HepG2 (cell line): Measurements from ENCODE around the gene STAT6. TPM values are rescaled to one million over a fixed set of nuclear protein-coding genes. Genes with fewer than 3 reads are reported as not detected.

ENCODE experiments used
- ATAC-seq: fragments of 200-7000 bp; cut with Tn5 transposase; 3 replicates; pipeline ENCODE4 v1.9.1; 2020; ENCODE audit warnings: mild to moderate bottlenecking, moderate library complexity
- BruUV-seq: library from RNA; stranded (reverse); fragments of 400-500 nt; replicated peaks from 2 replicates; lab custom pipeline; 2021; lab: Mats Ljungman, UMichigan
- CTCF ChIA-PET: fragments of 300-600 bp; formaldehyde crosslinking; extraction: SDS; loops from one replicate; lab custom pipeline; 2021; ENCODE audit warnings: low total read pairs, inconsistent platforms, low intra/inter-chr PET ratio; lab: Yijun Ruan, JAX
- POLR2A ChIA-PET: fragments of 350-600 bp; sonication (Branson Sonifier 250); formaldehyde crosslinking; loops from one replicate; lab custom pipeline; 2020; ENCODE audit warnings: antibody characterized with exemption, inconsistent platforms; lab: Yijun Ruan, JAX
- DNase-seq: peaks from one replicate; pipeline ENCODE4 v3.0.0-alpha.2; 2015; ENCODE audit warnings: low spot score
- FAIRE-seq: peaks from 3 replicates; lab custom pipeline; 2011; peaks lifted over from hg19 to GRCh38; lab: Jason Lieb, UNC
- H2AFZ ChIP-seq: one replicate; pipeline ENCODE4 v1.6.1; 2011; ENCODE audit warnings: low read length, inconsistent platforms
- H3K27ac ChIP-seq: fragments of 300-600 bp; 3 replicates; pipeline ENCODE4 v1.8.0; 2011; ENCODE audit warnings: mixed run types, mild to moderate bottlenecking, mixed read lengths, low read length, inconsistent platforms; ENCODE audit not compliant: insufficient read depth; ENCODE audit errors: extremely low read length
- H3K27me3 ChIP-seq, 2 experiments: fragments of 200-600 bp in 1 of 2; 2 replicates in 1 of 2; 3 replicates in 1 of 2; pipeline versions ENCODE4 v1.6.0 to v1.8.0; 2011; ENCODE audit warnings: low read length in 2 of 2, mild to moderate bottlenecking in 2 of 2, moderate library complexity in 2 of 2, inconsistent platforms in 1 of 2; ENCODE audit not compliant: insufficient read depth in 2 of 2, control insufficient read depth in 1 of 2
- H3K36me3 ChIP-seq, 2 experiments: fragments of 200-600 bp in 1 of 2; replicated peaks in 1 of 2; 2 replicates in 1 of 2; 3 replicates in 1 of 2; pipeline versions ENCODE4 v1.5.1 to v1.8.0; 2011; ENCODE audit warnings: low read length in 2 of 2, inconsistent platforms in 1 of 2; ENCODE audit not compliant: insufficient read depth in 2 of 2, control insufficient read depth in 1 of 2
- H3K4me1 ChIP-seq: 2 replicates; pipeline ENCODE4 v1.5.1; 2012; ENCODE audit warnings: low read length, inconsistent platforms; ENCODE audit not compliant: insufficient read depth
- H3K4me2 ChIP-seq: 2 replicates; pipeline ENCODE4 v1.6.0; 2011; ENCODE audit warnings: low read depth, low read length, inconsistent platforms
- H3K4me3 ChIP-seq, 3 experiments: fragments of 200-600 bp in 1 of 3; sonication (generic), shearing (Covaris generic) in 1 of 3; replicated peaks in 1 of 3; 2 replicates each; pipeline ENCODE4 v1.5.1; 2011 to 2016; ENCODE audit warnings: low read length in 3 of 3, inconsistent platforms in 2 of 3, low read depth in 2 of 3, mild to moderate bottlenecking in 2 of 3, control low read depth in 1 of 3, mixed read lengths in 1 of 3; ENCODE audit not compliant: insufficient read depth in 1 of 3
- H3K79me2 ChIP-seq: one replicate; pipeline ENCODE4 v1.6.1; 2011; ENCODE audit warnings: low read length, inconsistent platforms; ENCODE audit not compliant: insufficient read depth
- H3K9ac ChIP-seq: 2 replicates; pipeline ENCODE4 v1.6.0; 2011; ENCODE audit warnings: mild to moderate bottlenecking, low read depth, low read length, inconsistent platforms; ENCODE audit not compliant: insufficient read depth
- H3K9me3 ChIP-seq: 2 replicates; pipeline ENCODE4 v1.5.1; 2012; ENCODE audit warnings: mild to moderate bottlenecking, low read length
- H4K20me1 ChIP-seq: 2 replicates; pipeline ENCODE4 v1.6.0; 2011; ENCODE audit warnings: inconsistent platforms, mild to moderate bottlenecking, low read length, moderate library complexity; ENCODE audit not compliant: insufficient read depth
- NFKB2 ChIP-seq: sonication (generic); formaldehyde crosslinking; IDR thresholded peaks from 2 replicates; pipeline ENCODE4 v1.4.0; 2020; ENCODE audit warnings: missing genetic modification reagents, borderline replicate concordance
- RXRA ChIP-seq: sonication (generic); formaldehyde crosslinking; IDR thresholded peaks from 2 replicates; pipeline ENCODE4 v1.5.1; 2020; ENCODE audit warnings: missing genetic modification reagents
- ZNF44 ChIP-seq: sonication (generic); formaldehyde crosslinking; IDR thresholded peaks from 2 replicates; pipeline ENCODE4 v1.5.1; 2020; ENCODE audit warnings: mild to moderate bottlenecking, missing genetic modification reagents
- ZNF7 ChIP-seq: IDR thresholded peaks from 2 replicates; pipeline ENCODE4 v1.6.1; 2016; ENCODE audit warnings: missing biosample characterization, missing genetic modification reagents
- WGBS: methylation state at CpG from one replicate; pipeline ENCODE4 v1.1.6; 2017; ENCODE audit warnings: low lambda C conversion rate; 5-methylcytosine and 5-hydroxymethylcytosine counted together
- in situ Hi-C: cut with HindIII; loops from 2 replicates; pipeline ENCODE4 v1.10.0; 2017; ENCODE audit warnings: low pct_unique_long_range_greater_than_20kb; ENCODE audit not compliant: extremely low pct_ligation_motif_present
- intact Hi-C: fragments of 100-400 bp; cut with micrococcal nuclease; formaldehyde crosslinking; loops from one replicate; pipeline ENCODE4 v1.10.0; 2022; ENCODE audit not compliant: unreplicated experiment
- polyA plus RNA-seq, 8 experiments: library from polyadenylated mRNA; depleted of rRNA in 3 of 8; stranded (reverse) in 7 of 8; unstranded in 1 of 8; fragments of >200 nt; fragmentation: Illumina TruSeq in 4 of 8; extraction: Trizol in 4 of 8; gene quantifications; 2 replicates each; pipeline versions ENCODE4 v1.2.1 to v1.2.3, GENCODE V29; 2011 to 2016; ENCODE audit warnings: low read depth in 4 of 8, missing spikeins in 1 of 8, mixed read lengths in 1 of 8; ENCODE audit not compliant: insufficient read depth in 1 of 8
- total RNA-seq, 5 experiments: library from RNA; depleted of rRNA; stranded (reverse); fragments of >200 nt; fragmentation: Illumina TruSeq; extraction: Trizol; gene quantifications; 2 replicates each; pipeline ENCODE4 v1.2.3, GENCODE V29; 2016; ENCODE audit warnings: low read depth in 1 of 5
- TF ChIP-seq, protein P1 (sequence below): sonication (generic); formaldehyde crosslinking; IDR thresholded peaks from 2 replicates; pipeline ENCODE4 v1.4.0; 2020; ENCODE audit warnings: mild to moderate bottlenecking, missing genetic modification reagents
- TF ChIP-seq, protein P2 (sequence below): sonication (generic); formaldehyde crosslinking; IDR thresholded peaks from 2 replicates; pipeline ENCODE4 v1.9.0; 2021; ENCODE audit warnings: missing genetic modification reagents, borderline replicate concordance
- TF ChIP-seq, protein P3 (sequence below): sonication (generic); formaldehyde crosslinking; IDR thresholded peaks from 2 replicates; pipeline ENCODE4 v1.5.1; 2020; ENCODE audit warnings: missing genetic modification reagents, mild to moderate bottlenecking, borderline replicate concordance
- TF ChIP-seq, protein P4 (sequence below): IDR thresholded peaks from 2 replicates; pipeline ENCODE4 v1.6.1; 2016; ENCODE audit warnings: missing genetic modification reagents, missing compliant biosample characterization

Gene STAT6
- total and polyA plus RNA-seq, 2 of the 13 experiments (the other 11 are each of a cell fraction or from before 2014, with no cell fraction given): 28.0 to 62.2 TPM

DNA sequence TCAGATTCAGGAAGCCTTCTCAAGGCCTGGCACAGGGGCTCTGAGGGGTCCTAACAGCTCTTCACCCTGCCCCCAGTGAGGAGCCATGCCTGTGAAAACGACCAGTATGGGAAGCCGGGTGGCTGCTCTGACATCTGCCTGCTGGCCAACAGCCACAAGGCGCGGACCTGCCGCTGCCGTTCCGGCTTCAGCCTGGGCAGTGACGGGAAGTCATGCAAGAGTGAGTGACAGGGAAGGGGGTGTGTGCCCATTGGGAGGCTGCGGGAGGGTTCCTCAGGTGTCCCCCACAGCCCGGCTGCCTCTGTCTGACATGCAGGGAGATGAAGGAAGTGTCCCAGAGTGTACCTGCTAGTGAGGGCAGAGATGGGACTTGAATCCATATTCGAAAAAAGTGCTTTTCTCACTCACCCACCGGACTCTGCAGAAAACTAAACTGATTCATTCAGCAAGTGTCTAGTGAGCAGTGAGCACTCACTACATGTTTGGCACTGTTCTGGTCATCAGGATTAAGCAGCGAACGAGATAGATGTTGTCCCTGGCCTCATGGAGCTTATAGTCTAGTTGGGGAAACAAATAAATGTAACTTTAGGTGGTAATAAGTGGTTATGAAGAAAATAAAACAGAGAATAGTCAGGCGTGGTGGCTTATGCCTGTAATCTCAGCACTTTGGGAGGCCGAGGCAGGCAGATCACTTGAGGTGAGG, 45.7 kb upstream of the STAT6 start:
- in situ Hi-C loops (no loop called here), intact Hi-C loops (no loop called here)
- Histone ChIP-seq H3K27me3 (no peaks in the 10 kb centered on the region), H3K4me3 (no peak overlapping the region), H3K27ac (no peak overlapping the region), H3K4me2 (no peak overlapping the region), H3K36me3 (peaks cover 65 to 81% of the 10 kb centered on the region in 2 experiments), H3K4me1 (peaks cover 38% of the 10 kb centered on the region), H3K79me2 (no peaks in the 10 kb centered on the region), H3K9me3 (no peaks in the 10 kb centered on the region), H4K20me1 (no peaks in the 10 kb centered on the region; the same call in 1 of the 2 replicates), H2AFZ (no peak overlapping the region), H3K9ac (no peak overlapping the region)
- 98% methylated on average over 16 of the region's 16 CpGs for WGBS
- DNase-seq: no peak
- POLR2A ChIA-PET: interaction anchor here (2.9 to 3.0 kb wide), 2 partner anchors 8 to 29 kb away, joined by 11 to 15 read pairs; partner anchors contain the start of gene LRP1
- BruUV-seq: no TSS peak
- TF ChIP-seq ZNF44 (CRISPR knock-in tag): no peak
- TF ChIP-seq, protein P1, sequence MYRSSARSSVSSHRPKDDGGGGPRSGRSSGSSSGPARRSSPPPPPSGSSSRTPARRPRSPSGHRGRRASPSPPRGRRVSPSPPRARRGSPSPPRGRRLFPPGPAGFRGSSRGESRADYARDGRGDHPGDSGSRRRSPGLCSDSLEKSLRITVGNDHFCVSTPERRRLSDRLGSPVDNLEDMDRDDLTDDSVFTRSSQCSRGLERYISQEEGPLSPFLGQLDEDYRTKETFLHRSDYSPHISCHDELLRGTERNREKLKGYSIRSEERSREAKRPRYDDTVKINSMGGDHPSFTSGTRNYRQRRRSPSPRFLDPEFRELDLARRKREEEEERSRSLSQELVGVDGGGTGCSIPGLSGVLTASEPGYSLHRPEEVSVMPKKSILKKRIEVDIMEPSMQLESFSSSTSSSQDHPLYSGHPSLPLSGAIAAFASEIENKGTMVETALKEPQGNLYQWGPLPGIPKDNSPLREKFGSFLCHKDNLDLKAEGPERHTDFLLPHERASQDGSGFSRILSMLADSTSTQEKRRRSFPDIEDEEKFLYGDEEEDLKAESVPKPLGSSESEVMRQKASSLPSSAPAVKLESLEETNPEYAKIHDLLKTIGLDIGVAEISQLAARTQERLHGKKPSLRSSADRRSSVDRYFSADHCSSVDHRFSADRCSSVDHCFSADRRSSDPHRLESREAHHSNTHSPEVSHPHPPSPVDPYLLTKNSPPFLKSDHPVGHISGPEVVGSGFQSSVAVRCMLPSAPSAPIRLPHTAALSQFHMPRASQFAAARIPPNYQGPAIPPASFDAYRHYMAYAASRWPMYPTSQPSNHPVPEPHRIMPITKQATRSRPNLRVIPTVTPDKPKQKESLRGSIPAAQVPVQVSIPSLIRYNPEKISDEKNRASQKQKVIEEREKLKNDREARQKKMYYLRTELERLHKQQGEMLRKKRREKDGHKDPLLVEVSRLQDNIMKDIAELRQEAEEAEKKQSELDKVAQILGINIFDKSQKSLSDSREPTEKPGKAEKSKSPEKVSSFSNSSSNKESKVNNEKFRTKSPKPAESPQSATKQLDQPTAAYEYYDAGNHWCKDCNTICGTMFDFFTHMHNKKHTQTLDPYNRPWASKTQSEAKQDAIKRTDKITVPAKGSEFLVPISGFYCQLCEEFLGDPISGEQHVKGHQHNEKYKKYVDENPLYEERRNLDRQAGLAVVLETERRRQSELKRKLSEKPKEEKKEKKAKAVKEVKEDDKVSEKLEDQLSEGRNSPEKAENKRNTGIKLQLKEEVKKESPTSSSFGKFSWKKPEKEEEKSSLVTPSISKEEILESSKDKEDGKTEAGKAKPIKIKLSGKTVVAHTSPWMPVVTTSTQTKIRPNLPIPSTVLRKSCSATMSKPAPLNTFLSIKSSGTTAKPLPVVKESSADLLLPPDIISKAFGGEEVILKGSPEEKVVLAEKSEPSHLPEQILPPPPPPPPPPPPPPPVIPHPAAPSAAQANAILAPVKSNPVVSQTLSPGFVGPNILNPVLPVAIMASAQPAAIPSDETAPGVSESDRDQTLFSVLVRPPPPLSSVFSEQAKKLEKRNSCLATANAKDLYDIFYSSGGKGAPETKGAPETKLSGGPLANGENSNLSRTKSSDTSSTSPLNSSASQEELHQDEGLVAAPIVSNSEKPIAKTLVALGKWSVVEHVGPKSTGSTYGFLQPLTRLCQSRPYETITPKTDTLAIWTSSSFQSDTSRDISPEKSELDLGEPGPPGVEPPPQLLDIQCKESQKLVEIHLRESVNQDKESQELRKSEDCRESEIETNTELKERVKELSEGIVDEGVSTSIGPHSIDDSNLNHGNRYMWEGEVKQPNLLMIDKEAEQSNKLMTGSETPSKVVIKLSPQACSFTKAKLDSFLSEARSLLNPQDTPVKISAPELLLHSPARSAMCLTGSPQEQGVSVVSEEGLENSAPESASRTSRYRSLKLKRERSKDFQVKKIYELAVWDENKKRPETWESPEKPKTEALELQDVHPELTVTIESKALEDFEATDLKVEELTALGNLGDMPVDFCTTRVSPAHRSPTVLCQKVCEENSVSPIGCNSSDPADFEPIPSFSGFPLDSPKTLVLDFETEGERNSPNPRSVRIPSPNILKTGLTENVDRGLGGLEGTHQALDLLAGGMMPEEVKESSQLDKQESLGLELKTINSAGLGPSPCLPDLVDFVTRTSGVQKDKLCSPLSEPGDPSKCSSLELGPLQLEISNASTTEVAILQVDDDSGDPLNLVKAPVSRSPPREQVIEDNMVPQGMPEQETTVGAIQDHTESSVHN (CRISPR knock-in tag): no peak
- no peak for TF ChIP-seq ZNF7 (CRISPR knock-in tag)
- TF ChIP-seq, protein P2, sequence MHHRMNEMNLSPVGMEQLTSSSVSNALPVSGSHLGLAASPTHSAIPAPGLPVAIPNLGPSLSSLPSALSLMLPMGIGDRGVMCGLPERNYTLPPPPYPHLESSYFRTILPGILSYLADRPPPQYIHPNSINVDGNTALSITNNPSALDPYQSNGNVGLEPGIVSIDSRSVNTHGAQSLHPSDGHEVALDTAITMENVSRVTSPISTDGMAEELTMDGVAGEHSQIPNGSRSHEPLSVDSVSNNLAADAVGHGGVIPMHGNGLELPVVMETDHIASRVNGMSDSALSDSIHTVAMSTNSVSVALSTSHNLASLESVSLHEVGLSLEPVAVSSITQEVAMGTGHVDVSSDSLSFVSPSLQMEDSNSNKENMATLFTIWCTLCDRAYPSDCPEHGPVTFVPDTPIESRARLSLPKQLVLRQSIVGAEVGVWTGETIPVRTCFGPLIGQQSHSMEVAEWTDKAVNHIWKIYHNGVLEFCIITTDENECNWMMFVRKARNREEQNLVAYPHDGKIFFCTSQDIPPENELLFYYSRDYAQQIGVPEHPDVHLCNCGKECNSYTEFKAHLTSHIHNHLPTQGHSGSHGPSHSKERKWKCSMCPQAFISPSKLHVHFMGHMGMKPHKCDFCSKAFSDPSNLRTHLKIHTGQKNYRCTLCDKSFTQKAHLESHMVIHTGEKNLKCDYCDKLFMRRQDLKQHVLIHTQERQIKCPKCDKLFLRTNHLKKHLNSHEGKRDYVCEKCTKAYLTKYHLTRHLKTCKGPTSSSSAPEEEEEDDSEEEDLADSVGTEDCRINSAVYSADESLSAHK (CRISPR knock-in tag): no peak
- no peak for TF ChIP-seq RXRA (CRISPR knock-in tag)
- TF ChIP-seq, protein P3, sequence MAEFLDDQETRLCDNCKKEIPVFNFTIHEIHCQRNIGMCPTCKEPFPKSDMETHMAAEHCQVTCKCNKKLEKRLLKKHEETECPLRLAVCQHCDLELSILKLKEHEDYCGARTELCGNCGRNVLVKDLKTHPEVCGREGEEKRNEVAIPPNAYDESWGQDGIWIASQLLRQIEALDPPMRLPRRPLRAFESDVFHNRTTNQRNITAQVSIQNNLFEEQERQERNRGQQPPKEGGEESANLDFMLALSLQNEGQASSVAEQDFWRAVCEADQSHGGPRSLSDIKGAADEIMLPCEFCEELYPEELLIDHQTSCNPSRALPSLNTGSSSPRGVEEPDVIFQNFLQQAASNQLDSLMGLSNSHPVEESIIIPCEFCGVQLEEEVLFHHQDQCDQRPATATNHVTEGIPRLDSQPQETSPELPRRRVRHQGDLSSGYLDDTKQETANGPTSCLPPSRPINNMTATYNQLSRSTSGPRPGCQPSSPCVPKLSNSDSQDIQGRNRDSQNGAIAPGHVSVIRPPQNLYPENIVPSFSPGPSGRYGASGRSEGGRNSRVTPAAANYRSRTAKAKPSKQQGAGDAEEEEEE (CRISPR knock-in tag): no peak
- TF ChIP-seq, protein P4, sequence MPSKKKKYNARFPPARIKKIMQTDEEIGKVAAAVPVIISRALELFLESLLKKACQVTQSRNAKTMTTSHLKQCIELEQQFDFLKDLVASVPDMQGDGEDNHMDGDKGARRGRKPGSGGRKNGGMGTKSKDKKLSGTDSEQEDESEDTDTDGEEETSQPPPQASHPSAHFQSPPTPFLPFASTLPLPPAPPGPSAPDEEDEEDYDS (CRISPR knock-in tag): no peak
- no peak for TF ChIP-seq NFKB2 (CRISPR knock-in tag)
- no peak for ATAC-seq
- CTCF ChIA-PET: no interaction called here
- FAIRE-seq: no peak
